Measurements from ENCODE around the gene LZTS2. TPM values are rescaled to one million over a fixed set of nuclear protein-coding genes. Genes with fewer than 3 reads are reported as not detected.

Gene LZTS2
- total RNA-seq, 1 experiment from 2014 or later: 93.0 TPM

DNA sequence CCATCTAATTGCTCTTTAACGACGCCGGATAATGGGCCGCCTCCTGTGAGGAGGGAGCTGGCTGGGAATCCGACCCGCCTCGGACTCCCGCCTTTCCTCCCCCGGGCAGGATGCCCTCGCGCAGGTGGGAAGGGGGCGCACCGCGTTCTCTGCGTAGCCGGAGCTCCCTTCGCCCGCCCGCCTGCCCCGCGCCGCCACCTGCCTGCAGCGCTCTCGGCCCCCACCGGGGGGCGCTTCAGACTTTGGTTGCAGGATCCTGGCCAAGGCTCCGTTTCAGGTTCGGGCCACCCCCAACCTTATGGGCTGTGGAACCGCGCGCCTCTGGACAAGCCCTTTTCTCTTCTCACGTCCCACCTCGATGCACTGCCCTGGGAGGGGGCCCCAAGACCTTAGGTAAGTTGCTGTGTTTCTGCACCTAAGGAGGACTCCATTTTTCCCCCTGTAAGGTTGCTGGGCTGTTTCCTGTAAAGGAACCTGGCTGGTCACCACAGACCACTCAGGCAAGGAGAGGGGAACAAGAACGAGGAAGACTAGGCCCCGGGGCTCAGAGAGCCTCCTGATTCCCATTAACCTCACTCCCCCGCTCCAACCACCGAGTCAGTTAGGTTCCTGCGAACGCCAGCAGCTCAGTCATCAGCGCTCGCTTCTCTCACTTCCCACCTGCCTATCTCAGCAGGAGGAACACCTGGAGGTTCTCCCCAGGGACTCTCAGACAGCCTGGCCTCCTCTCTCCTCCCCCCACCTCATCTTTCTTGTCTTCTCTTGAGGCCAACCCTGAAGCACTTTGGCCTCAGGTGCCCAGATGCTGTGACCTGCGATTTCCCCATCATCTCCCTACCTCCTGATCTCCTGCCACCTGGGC lies 50.8 kb downstream of the LZTS2 start:
- TF ChIP-seq ZNF274 (IDR thresholded peaks at IDR 0.05; ENCODE audit: low read depth, low read length) (no peak), POLR2AphosphoS5 (IDR thresholded peaks at IDR 0.05; ENCODE audit: low read depth, low read length) (peak; percentile 43; the same call in 1 of the 2 replicates), CBX3 (IDR thresholded peaks at IDR 0.05; ENCODE audit: low read depth) (no peak), ELF1 (IDR thresholded peaks at IDR 0.05; ENCODE audit: borderline replicate concordance, low read depth) (no peak), TCF7L2 (IDR thresholded peaks at IDR 0.05; ENCODE audit: borderline replicate concordance, extremely low read depth, insufficient read depth, insufficient read length) (no peak), SIN3A (IDR thresholded peaks at IDR 0.05; ENCODE audit: low read depth) (no peak), JUND (IDR thresholded peaks at IDR 0.05) (no peak), EZH2 (IDR thresholded peaks at IDR 0.05) (no peak), ZFX (IDR thresholded peaks at IDR 0.05) (no peak)
- TF ChIP-seq, protein P1, sequence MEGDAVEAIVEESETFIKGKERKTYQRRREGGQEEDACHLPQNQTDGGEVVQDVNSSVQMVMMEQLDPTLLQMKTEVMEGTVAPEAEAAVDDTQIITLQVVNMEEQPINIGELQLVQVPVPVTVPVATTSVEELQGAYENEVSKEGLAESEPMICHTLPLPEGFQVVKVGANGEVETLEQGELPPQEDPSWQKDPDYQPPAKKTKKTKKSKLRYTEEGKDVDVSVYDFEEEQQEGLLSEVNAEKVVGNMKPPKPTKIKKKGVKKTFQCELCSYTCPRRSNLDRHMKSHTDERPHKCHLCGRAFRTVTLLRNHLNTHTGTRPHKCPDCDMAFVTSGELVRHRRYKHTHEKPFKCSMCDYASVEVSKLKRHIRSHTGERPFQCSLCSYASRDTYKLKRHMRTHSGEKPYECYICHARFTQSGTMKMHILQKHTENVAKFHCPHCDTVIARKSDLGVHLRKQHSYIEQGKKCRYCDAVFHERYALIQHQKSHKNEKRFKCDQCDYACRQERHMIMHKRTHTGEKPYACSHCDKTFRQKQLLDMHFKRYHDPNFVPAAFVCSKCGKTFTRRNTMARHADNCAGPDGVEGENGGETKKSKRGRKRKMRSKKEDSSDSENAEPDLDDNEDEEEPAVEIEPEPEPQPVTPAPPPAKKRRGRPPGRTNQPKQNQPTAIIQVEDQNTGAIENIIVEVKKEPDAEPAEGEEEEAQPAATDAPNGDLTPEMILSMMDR (IDR thresholded peaks at IDR 0.05 in 2 of 3, conservative IDR thresholded peaks at IDR 0.05 in 1 of 3; ENCODE audit: borderline replicate concordance in 1 of 3, insufficient read depth in 1 of 3, low read depth in 2 of 3, low read length in 2 of 3): peak in 2 of 3 experiments; percentile 98; a peak in 4 of 6 replicates
- Histone ChIP-seq H3K9me2 (ENCODE audit: insufficient read depth) (no peaks in the 10 kb centered on the region), H3K79me2 (ENCODE audit: insufficient read depth, low read length) (peaks cover 55% of the 10 kb centered on the region), H3K27ac (ENCODE audit: low read depth, low read length) (no peak overlapping the region; the same call in 1 of the 2 replicates), H3K4me3 (replicated peaks in 1 of 2; ENCODE audit: low read depth in 1 of 2, low read length in 2 of 2) (peak overlapping the region in 1 of 2 experiments; percentile 38; a peak in 3 of 4 replicates), H2AFZ (ENCODE audit: low read depth, low read length, poor library complexity, severe bottlenecking) (no peak overlapping the region), H3K4me2 (ENCODE audit: low read length) (peak overlapping the region; percentile 70), H3K4me1 (ENCODE audit: control insufficient read depth in 1 of 2, insufficient read depth in 2 of 2, low read length in 2 of 2) (peaks cover 18 to 36% of the 10 kb centered on the region in 2 experiments), H3K9ac (ENCODE audit: low read length) (peak overlapping the region; percentile 51), H3K36me3 (ENCODE audit: control insufficient read depth in 1 of 2, insufficient read depth in 2 of 2, low read length in 2 of 2) (peaks cover 2 to 8% of the 10 kb centered on the region in 2 experiments; a peak in 1 of 4 replicates), H4K20me1 (ENCODE audit: insufficient read depth) (no peaks in the 10 kb centered on the region), H3K27me3 (ENCODE audit: insufficient read depth, low read length) (no peaks in the 10 kb centered on the region), H3K9me3 (ENCODE audit: control insufficient read depth in 1 of 2, insufficient read depth in 1 of 2, low read depth in 1 of 2, low read length in 2 of 2) (no peaks in the 10 kb centered on the region)
- TSS peak; percentile 44 for BruUV-seq (replicated peaks)
- ATAC-seq (peak; percentile 90), DNase-seq (ENCODE audit: low read depth, low spot score) (no peak)
- intact Hi-C loops (cut with micrococcal nuclease): no loop called here
- ChIA-PET CTCF (interaction anchor here (0.6 to 6.1 kb wide), 32 partner anchors 9 to 520 kb away, joined by 3 to 118 read pairs (median 5); partner anchors contain the start of genes KAZALD1, PDZD7 and SFXN3), RAD21 (ENCODE audit: low non-redundant PET in 1 of 2, low total read pairs in 2 of 2, uncharacterized antibody in 2 of 2, unreplicated experiment in 2 of 2) (interaction anchor here (0.6 to 3.0 kb wide), 9 partner anchors 9 to 92 kb away, joined by 3 to 17 read pairs (median 6); partner anchors contain the start of gene KAZALD1 (in 1 of the 2)), POLR2A (interaction anchor here (0.8 to 3.6 kb wide), 7 partner anchors 7 to 91 kb away, joined by 3 to 33 read pairs (median 8); partner anchors contain the start of genes KAZALD1, PDZD7 and SFXN3)
